Suprapubic skin (tissue), 4 donors: ENCODE data around the gene MAGEA6.
"Not testable (repeated sequence)": the region's sequence is repeated elsewhere in the genome, so short reads cannot be mapped to it uniquely, and the experiment has no call there.

ENCODE experiments used
- EP300 ChIP-seq: sonication (generic); formaldehyde crosslinking; IDR thresholded peaks from one replicate; pipeline ENCODE4 v1.6.1; 2017; ENCODE audit warnings: antibody characterized with exemption
- POLR2A ChIP-seq, 2 donors: fragments of 450-650 bp; IDR thresholded peaks; one replicate each; pipeline ENCODE4 v1.6.1; 2017; ENCODE audit warnings: antibody characterized with exemption in 2 of 2, mild to moderate bottlenecking in 2 of 2, moderate library complexity in 2 of 2
- POLR2AphosphoS5 ChIP-seq, 3 donors: sonication (generic); formaldehyde crosslinking; IDR thresholded peaks; one replicate each; pipeline ENCODE4 v1.6.1; 2017; ENCODE audit warnings: antibody characterized with exemption in 3 of 3

- TF ChIP-seq EP300; POLR2A (IDR thresholded peaks at IDR 0.05); POLR2AphosphoS5 (IDR thresholded peaks at IDR 0.05): not testable (repeated sequence)
Observed at GRCh38 chrX:152766562-152766961, 2.9 kb downstream of the MAGEA6 start.
